GM21529 (cell line): ENCODE data around the gene SCYL3.
"Not testable (repeated sequence)": the region's sequence is repeated elsewhere in the genome, so short reads cannot be mapped to it uniquely, and the experiment has no call there.

Experiments used
- ATAC-seq: cut with Tn5 transposase; IDR thresholded peaks from one replicate; pipeline ENCODE4 v1.9.1; 2021; ENCODE audit not compliant: unreplicated experiment

Gene SCYL3

DNA sequence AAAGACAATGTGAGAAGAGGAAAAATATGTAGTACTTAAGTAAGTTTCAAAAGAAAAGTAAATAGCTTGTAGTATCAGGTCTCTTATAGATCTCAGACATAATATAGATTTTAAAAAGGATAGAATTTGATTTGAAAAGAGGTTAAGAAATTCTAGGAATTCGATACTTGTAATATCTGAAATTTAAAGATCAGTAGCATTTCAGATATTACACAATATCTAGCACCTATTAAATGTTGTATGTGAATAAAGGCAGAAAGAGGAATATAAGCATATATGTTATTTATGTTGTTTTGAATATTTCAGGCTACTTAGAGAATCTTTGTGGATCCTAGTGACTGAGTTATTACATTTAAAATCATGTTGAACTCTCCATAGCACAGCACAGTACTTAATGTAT lies 64.0 kb downstream of the SCYL3 start:
- no peak for ATAC-seq

DNA sequence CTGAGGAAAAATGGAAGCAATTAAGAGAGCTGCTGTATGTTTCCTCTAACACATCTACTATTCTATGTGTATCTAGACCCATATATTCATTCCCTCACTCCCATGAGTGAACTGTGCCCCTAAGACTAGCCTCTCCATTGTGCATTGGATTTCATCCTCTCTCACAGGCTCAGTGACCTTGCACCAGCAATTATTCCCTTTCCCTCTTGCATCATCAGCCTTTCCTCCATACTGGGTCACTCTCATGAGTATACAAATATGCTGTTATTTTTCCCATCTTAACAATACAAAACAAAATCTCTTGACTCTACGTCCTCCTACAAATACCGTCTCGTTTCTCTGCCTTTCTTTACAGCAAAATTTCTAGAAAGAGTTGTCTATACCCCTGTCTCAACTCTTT lies 69.5 kb downstream of the SCYL3 start:
- no peak for ATAC-seq

DNA sequence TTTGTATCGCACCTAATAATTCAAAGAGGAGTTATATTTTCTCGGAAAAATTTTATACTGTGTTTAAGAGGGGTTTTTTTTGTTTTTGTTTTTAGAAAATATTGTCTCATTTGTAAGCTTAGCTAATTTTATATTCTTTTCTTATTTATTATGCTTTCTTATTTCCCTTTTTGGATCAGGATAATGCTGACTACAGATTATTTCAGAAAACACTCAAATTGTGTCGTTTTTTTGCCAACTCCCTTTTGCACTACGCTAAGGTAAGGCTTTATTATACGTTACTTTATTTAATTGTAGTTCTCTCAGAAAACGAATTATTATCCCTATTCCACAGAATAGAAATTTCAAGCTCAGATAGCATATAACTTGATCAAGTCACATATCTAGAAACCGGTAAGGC lies 72.2 kb downstream of the SCYL3 start:
- ATAC-seq = no peak

DNA sequence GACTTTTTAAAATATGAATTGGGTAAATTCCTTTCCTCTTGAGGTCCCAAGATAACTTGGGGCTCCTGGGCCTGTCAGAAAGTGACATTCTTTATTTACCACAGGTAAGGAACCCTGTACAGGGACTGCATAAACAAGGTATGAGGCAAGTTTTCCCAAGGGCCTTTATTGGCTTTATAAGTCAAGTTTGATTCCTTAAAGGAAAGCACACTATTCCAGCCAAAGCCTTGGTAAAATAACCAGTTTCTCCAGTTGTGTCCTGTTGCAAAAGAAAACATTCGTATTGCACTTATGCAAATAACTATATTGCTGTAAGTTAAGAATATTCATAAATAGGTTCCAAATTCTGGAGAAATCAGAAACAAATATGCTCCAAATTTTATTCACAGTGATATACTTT lies 77.1 kb downstream of the SCYL3 start:
- no peak for ATAC-seq

DNA sequence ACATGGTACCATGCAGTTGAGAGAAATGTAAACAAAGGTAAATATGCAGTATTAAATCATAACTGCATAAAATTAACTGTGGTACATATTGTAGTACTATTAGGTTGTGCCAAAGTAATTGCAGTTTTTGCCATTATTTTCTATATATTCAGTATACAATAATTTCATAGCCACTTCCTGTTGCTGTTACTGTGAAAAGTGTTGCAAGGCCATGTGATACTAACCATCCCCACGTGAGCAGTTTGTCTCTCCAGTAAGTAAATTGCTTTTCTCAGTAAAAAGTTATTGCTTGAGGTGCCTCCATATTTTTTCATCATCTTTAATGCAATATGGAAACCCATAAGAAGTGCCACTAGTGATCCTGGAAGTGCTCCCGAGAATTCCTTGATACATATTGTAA lies 79.4 kb downstream of the SCYL3 start:
- ATAC-seq = no peak

DNA sequence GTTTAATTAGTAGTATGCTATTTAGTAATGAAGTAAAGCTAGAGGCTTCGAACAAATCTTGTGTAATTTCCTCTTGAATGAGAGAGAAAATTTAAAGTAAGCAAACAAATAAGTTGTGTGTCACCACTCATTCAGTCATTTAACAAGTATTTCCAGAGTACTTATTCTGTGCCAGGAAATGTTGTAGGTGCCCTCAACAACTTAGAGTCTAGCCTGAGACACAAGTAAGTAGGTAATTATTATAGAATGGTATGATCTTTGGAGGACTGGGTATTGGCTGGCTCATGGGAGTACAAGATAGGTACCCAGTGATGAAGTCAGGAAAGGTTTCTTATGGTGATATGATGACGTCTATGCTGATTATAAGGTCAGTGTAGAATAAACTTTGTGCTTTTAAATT lies 81.6 kb downstream of the SCYL3 start:
- ATAC-seq = no peak

DNA sequence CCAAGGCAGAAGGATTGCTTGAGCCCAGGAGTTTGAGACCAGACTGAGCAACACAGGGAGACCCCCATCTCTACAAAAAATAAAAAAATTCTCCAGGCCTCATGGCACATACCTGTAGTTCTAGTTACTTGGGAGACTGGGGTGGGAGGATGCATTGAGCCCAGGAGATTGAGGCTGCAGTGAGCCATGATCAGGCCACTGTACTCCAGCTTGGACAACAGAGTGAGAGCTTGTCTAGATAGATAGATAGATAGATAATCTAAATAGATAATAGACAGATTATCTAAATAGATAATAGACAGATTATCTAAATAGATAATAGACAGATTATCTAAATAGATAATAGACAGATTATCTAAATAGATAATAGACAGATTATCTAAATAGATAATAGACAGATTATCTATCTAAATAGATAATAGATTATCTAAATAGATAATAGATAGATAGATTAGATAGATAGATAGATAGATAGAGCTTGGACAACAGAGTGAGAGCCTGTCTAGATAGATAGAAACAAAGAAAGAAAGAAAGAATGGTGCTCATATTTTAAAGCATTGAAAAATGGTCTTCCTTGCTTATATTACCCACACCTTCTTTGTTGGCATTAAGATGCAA lies 82.2 kb downstream of the SCYL3 start:
- not testable (repeated sequence) for ATAC-seq

DNA sequence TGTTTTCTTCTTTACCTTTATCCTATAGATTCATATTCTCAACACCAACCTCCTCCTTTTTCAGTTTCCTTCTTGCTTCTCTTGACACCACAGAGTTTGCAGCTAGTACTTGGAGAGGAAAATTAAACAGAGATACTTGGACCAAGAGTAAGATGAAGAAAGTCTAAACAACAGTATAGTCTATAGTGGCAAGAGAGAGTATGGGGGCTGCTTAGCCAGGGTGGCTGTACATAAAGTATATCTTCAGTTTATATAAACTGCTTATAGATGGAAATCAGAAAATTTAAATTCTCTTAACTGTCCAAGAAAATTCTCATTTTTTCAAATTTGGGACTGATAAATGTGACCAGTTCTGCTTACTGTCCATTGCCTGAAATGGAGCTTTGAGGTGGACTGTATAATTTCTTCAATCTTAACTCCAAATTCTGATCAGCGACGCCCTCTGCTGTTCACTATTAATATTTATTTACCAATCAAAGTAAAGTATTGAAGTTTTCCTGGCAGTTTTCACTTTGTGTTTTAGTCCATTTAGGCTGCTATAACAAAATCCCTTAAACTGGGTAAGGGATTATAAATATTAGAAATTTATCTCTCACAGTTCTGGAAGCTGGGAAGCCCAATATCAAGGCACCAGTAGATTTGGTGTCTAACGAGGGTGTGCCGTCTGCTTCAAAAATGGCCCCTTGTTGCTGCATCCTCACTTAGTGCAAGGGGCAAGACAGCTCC lies 84.2 kb downstream of the SCYL3 start:
- ATAC-seq = no peak

DNA sequence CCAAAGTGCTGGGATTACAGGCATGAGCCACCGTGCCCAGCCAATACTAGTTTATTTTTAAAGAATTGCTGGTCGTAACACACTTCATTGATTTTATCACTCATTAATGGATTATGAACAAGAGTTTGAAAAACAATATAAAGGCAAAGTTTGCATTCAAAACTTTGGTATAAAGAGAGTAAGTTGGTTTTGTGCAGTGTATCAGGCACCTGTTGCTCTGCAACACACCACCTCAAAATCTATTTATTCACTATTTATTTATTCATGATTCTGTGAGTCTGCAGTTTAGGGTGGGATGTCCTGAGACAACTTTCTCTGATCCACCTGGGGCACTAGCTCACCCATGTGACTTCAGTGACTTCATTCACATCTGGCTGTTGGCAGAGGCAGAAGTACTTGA lies 88.8 kb downstream of the SCYL3 start:
- ATAC-seq = no peak

DNA sequence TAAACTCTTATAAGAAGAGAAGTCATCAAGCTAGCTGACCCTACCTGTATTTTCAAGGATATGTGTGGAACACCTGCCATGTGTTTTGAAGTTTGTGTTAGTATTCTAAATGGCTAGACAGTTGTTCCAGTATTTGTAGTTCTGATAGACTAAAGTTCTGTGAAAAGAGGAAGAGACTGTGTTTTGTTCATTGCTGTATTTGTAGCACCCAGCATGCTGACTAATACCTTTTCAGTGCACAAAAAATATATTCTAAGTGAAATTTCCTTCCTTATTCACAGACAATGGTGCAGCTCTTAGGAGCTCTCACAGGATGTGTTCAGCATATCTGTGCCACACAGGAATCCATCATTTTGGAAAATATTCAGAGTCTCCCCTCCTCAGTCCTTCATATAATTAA lies 90.8 kb downstream of the SCYL3 start:
- ATAC-seq = no peak
